ENCODE results near the gene UST. TPM values are rescaled to one million over a fixed set of nuclear protein-coding genes. Genes with fewer than 3 reads are reported as not detected.

The UST gene
- total RNA-seq, 1 donor from 2014 or later = 5.5 TPM

GRCh38 chr6:148964467-148964866 lies 217.6 kb downstream of the UST start:
- Mint-ChIP-seq H3K27ac (ENCODE audit: unreplicated experiment) (no peak overlapping the region), H3K27me3 (ENCODE audit: low read depth) (no peaks in the 10 kb centered on the region), H3K9me3 (no peaks in the 10 kb centered on the region), H3K4me3 (no peak overlapping the region), H3K36me3 (ENCODE audit: low read depth) (peaks cover 3% of the 10 kb centered on the region), H3K4me1 (peaks cover 67% of the 10 kb centered on the region)
- TF ChIP-seq CTCF (conservative IDR thresholded peaks at IDR 0.05) = no peak
- DNase-seq (ENCODE audit: low read depth, low spot score) = no peak

- H3K27me3 Mint-ChIP-seq (ENCODE audit: low read depth) = no peaks in the 10 kb centered on the region
- no peak overlapping the region for H3K27ac Mint-ChIP-seq (ENCODE audit: unreplicated experiment)
- no peak for DNase-seq (ENCODE audit: low read depth, low spot score)
- H3K36me3 Mint-ChIP-seq (ENCODE audit: low read depth) = peaks cover 2% of the 10 kb centered on the region
- no peaks in the 10 kb centered on the region for H3K9me3 Mint-ChIP-seq
- H3K4me3 Mint-ChIP-seq = no peak overlapping the region
- no peak for TF ChIP-seq CTCF (conservative IDR thresholded peaks at IDR 0.05)
- H3K4me1 Mint-ChIP-seq = peaks cover 67% of the 10 kb centered on the region
These were observed 218.5 kb downstream of the UST start for GRCh38 chr6:148965287-148965686.

GRCh38 chr6:148967011-148967520 lies 220.2 kb downstream of the UST start:
- TF ChIP-seq CTCF (conservative IDR thresholded peaks at IDR 0.05) = no peak
- no peaks in the 10 kb centered on the region for H3K9me3 Mint-ChIP-seq
- peaks cover 55% of the 10 kb centered on the region for H3K4me1 Mint-ChIP-seq
- no peaks in the 10 kb centered on the region for H3K36me3 Mint-ChIP-seq (ENCODE audit: low read depth)
- no peak for DNase-seq (ENCODE audit: low read depth, low spot score)
- no peak overlapping the region for H3K4me3 Mint-ChIP-seq
- H3K27ac Mint-ChIP-seq (ENCODE audit: unreplicated experiment) = no peak overlapping the region
- H3K27me3 Mint-ChIP-seq (ENCODE audit: low read depth) = peaks cover 13% of the 10 kb centered on the region

GRCh38 chr6:148967541-148967956 lies 220.7 kb downstream of the UST start:
- no peaks in the 10 kb centered on the region for H3K9me3 Mint-ChIP-seq
- no peaks in the 10 kb centered on the region for H3K36me3 Mint-ChIP-seq (ENCODE audit: low read depth)
- peaks cover 57% of the 10 kb centered on the region for H3K4me1 Mint-ChIP-seq
- no peak for DNase-seq (ENCODE audit: low read depth, low spot score)
- TF ChIP-seq CTCF (conservative IDR thresholded peaks at IDR 0.05) = no peak
- H3K27ac Mint-ChIP-seq (ENCODE audit: unreplicated experiment) = no peak overlapping the region
- peaks cover 17% of the 10 kb centered on the region for H3K27me3 Mint-ChIP-seq (ENCODE audit: low read depth)
- no peak overlapping the region for H3K4me3 Mint-ChIP-seq

- Mint-ChIP-seq H3K9me3 (no peaks in the 10 kb centered on the region), H3K36me3 (ENCODE audit: low read depth) (no peaks in the 10 kb centered on the region), H3K27me3 (ENCODE audit: low read depth) (peaks cover 25% of the 10 kb centered on the region), H3K27ac (ENCODE audit: unreplicated experiment) (no peak overlapping the region), H3K4me1 (peaks cover 42% of the 10 kb centered on the region), H3K4me3 (no peak overlapping the region)
- TF ChIP-seq CTCF (conservative IDR thresholded peaks at IDR 0.05) = no peak
- DNase-seq (ENCODE audit: low read depth, low spot score) = no peak
These were observed 222.2 kb downstream of the UST start for GRCh38 chr6:148968771-148969602.
